GM23338 (cell line): Measurements from ENCODE around the gene GRIK2. TPM values are rescaled to one million over a fixed set of nuclear protein-coding genes. Genes with fewer than 3 reads are reported as not detected.

Experiments used
- ATAC-seq: fragments of 200-7000 bp; cut with Tn5 transposase; 3 replicates; pipeline ENCODE4 v1.9.1; 2020
- DNase-seq: peaks from one replicate; pipeline ENCODE4 v3.0.0-alpha.2; 2015; ENCODE audit warnings: low spot score
- H2AFZ ChIP-seq: fragments of 200-600 bp; sonication (generic); 2 replicates; pipeline ENCODE4 v1.8.0; 2016; ENCODE audit warnings: antibody characterized with exemption, mild to moderate bottlenecking, moderate library complexity
- H3F3A ChIP-seq: fragments of 200-600 bp; sonication (generic); replicated peaks from 2 replicates; pipeline ENCODE4 v1.8.0; 2017; ENCODE audit warnings: antibody characterized with exemption, mixed run types, low read depth
- H3K27ac ChIP-seq: fragments of 200-600 bp; sonication (generic); 2 replicates; pipeline ENCODE4 v1.6.1; 2016; ENCODE audit warnings: low read depth
- H3K27me3 ChIP-seq: fragments of 200-600 bp; sonication (generic); 2 replicates; pipeline ENCODE4 v1.8.0; 2016; ENCODE audit warnings: mild to moderate bottlenecking, mixed run types, moderate library complexity; ENCODE audit not compliant: insufficient read depth
- H3K36me3 ChIP-seq: fragments of 200-600 bp; sonication (generic); 2 replicates; pipeline ENCODE4 v1.8.0; 2016; ENCODE audit warnings: mild to moderate bottlenecking; ENCODE audit not compliant: insufficient read depth
- H3K4me1 ChIP-seq: fragments of 200-600 bp; sonication (generic); 2 replicates; pipeline ENCODE4 v1.8.0; 2016; ENCODE audit warnings: mild to moderate bottlenecking, moderate library complexity; ENCODE audit not compliant: insufficient read depth
- H3K4me2 ChIP-seq: fragments of 200-600 bp; sonication (generic); 2 replicates; pipeline ENCODE4 v1.7.1; 2017; ENCODE audit warnings: mixed run types
- H3K4me3 ChIP-seq: fragments of 200-600 bp; sonication (generic); 2 replicates; pipeline ENCODE4 v1.6.1; 2016; ENCODE audit warnings: mixed run types
- H3K79me2 ChIP-seq: fragments of 200-600 bp; sonication (generic); replicated peaks from 2 replicates; pipeline ENCODE4 v1.8.0; 2017; ENCODE audit warnings: mild to moderate bottlenecking; ENCODE audit not compliant: insufficient read depth
- H3K9me2 ChIP-seq: fragments of 200-600 bp; sonication (generic); 2 replicates; pipeline ENCODE4 v1.8.0; 2017; ENCODE audit not compliant: insufficient read depth
- H4K20me1 ChIP-seq: fragments of 200-600 bp; sonication (generic); replicated peaks from 2 replicates; pipeline ENCODE4 v1.8.0; 2017; ENCODE audit warnings: mild to moderate bottlenecking; ENCODE audit not compliant: insufficient read depth
- H3K27ac Mint-ChIP-seq: 2 replicates; pipeline ENCODE4 v1.8.0; 2020; ENCODE audit warnings: inconsistent platforms, mild to moderate bottlenecking, moderate library complexity, mixed read lengths
- H3K27me3 Mint-ChIP-seq: 3 replicates; pipeline ENCODE4 v1.8.0; 2022; ENCODE audit warnings: low read depth, mild to moderate bottlenecking, moderate library complexity, mixed read lengths, inconsistent platforms; ENCODE audit not compliant: insufficient read depth, poor library complexity
- H3K36me3 Mint-ChIP-seq: 3 replicates; pipeline ENCODE4 v1.8.0; 2021; ENCODE audit warnings: low read depth, mild to moderate bottlenecking, inconsistent platforms, moderate library complexity, mixed read lengths
- H3K4me1 Mint-ChIP-seq: 3 replicates; pipeline ENCODE4 v1.8.0; 2020; ENCODE audit warnings: mild to moderate bottlenecking, inconsistent platforms, mixed read lengths
- H3K4me3 Mint-ChIP-seq: 3 replicates; pipeline ENCODE4 v1.8.0; 2021; ENCODE audit warnings: moderate library complexity, mild to moderate bottlenecking, inconsistent platforms, mixed read lengths
- H3K9me3 Mint-ChIP-seq: 3 replicates; pipeline ENCODE4 v1.8.0; 2020; ENCODE audit warnings: moderate library complexity, mild to moderate bottlenecking, inconsistent platforms, mixed read lengths
- CTCF ChIP-seq, 2 experiments: fragments of 200-600 bp in 1 of 2; sonication (generic) in 1 of 2; conservative IDR thresholded peaks; 2 replicates each; pipeline versions ENCODE4 v1.5.1 to v1.6.1; 2016 to 2017; ENCODE audit warnings: antibody characterized with exemption in 2 of 2, low read depth in 2 of 2, mild to moderate bottlenecking in 2 of 2, moderate library complexity in 1 of 2
- ETS1 ChIP-seq: IDR thresholded peaks from 2 replicates; pipeline ENCODE4 v1.6.1; 2016; ENCODE audit warnings: antibody characterized with exemption
- EZH2 ChIP-seq: fragments of 200-600 bp; sonication (generic); IDR thresholded peaks from one replicate; pipeline ENCODE4 v1.8.0; 2017; ENCODE audit warnings: antibody characterized with exemption, mild to moderate bottlenecking, low read depth; ENCODE audit not compliant: unreplicated experiment
- EZH2phosphoT487 ChIP-seq: fragments of 200-600 bp; sonication (generic); IDR thresholded peaks from one replicate; pipeline ENCODE4 v1.8.1; 2018; ENCODE audit warnings: antibody characterized with exemption; ENCODE audit not compliant: unreplicated experiment
- NANOG ChIP-seq: IDR thresholded peaks from 2 replicates; pipeline ENCODE4 v1.6.1; 2016; ENCODE audit warnings: antibody characterized with exemption, borderline replicate concordance
- POLR2AphosphoS5 ChIP-seq: IDR thresholded peaks from 2 replicates; pipeline ENCODE4 v1.6.1; 2016; ENCODE audit warnings: antibody characterized with exemption, low read depth
- REST ChIP-seq: IDR thresholded peaks from one replicate; pipeline ENCODE4 v1.6.1; 2018; ENCODE audit warnings: antibody characterized with exemption; ENCODE audit not compliant: unreplicated experiment
- ZNF331 ChIP-seq: fragments of 250-450 bp; sonication (Bioruptor Pico); IDR thresholded peaks from 2 replicates; pipeline ENCODE4 v1.5.0; 2020; ENCODE audit warnings: low read depth, mild to moderate bottlenecking, moderate library complexity
- ZNF462 ChIP-seq: fragments of 250-450 bp; sonication (Bioruptor Pico); IDR thresholded peaks from 2 replicates; pipeline ENCODE4 v1.5.0; 2020; ENCODE audit warnings: mild to moderate bottlenecking, moderate library complexity
- polyA plus RNA-seq: library from polyadenylated mRNA; unstranded; fragments of >200 nt; fragmentation: Nextera tagmentation; extraction: Ambion mirVana; gene quantifications from 2 replicates; pipeline ENCODE4 v1.2.1, GENCODE V29; 2016
- total RNA-seq: library from RNA; depleted of rRNA; stranded (reverse); fragments of >200 nt; shearing (Covaris generic); gene quantifications from 2 replicates; pipeline ENCODE4 v1.2.3, GENCODE V29; 2014

GRIK2 gene
- total and polyA plus RNA-seq, 2 experiments from 2014 or later: 0.73 to 3.0 TPM

- no peak for TF ChIP-seq REST
Measured at GRCh38 chr6:101845172-101845571, 451.7 kb downstream of the GRIK2 start (continued).

- Mint-ChIP-seq H3K27ac (no peak overlapping the region), H3K4me3 (no peak overlapping the region), H3K9me3 (no peaks in the 10 kb centered on the region; the same call in 2 of the 3 replicates), H3K36me3 (no peaks in the 10 kb centered on the region), H3K4me1 (peaks cover 33% of the 10 kb centered on the region), H3K27me3 (peaks cover 2% of the 10 kb centered on the region)
- Histone ChIP-seq H3K27ac (no peak overlapping the region), H3K36me3 (no peaks in the 10 kb centered on the region), H3K79me2 (no peaks in the 10 kb centered on the region), H3K4me1 (peaks cover 33% of the 10 kb centered on the region), H3K4me3 (no peak overlapping the region), H4K20me1 (no peaks in the 10 kb centered on the region), H3K27me3 (no peaks in the 10 kb centered on the region), H3F3A (no peaks in the 10 kb centered on the region), H2AFZ (no peak overlapping the region), H3K9me2 (no peaks in the 10 kb centered on the region), H3K4me2 (no peak overlapping the region)
- no peak for ATAC-seq
- no peak for DNase-seq
- TF ChIP-seq CTCF (conservative IDR thresholded peaks at IDR 0.05; ENCODE audit: low read depth in 2 of 2) (no peak), POLR2AphosphoS5 (no peak), ETS1 (no peak), ZNF462 (CRISPR knock-in tag) (no peak), ZNF331 (no peak), EZH2 (no peak), EZH2phosphoT487 (no peak), NANOG (no peak)
Measured at GRCh38 chr6:101845621-101846020, 452.1 kb downstream of the GRIK2 start.
